Measurements from ENCODE around the gene KIR3DL3. TPM values are rescaled to one million over a fixed set of nuclear protein-coding genes. Genes with fewer than 3 reads are reported as not detected.
A peak's percentile ranks its signal among the peaks of the same experiment; 100 is the strongest.
"Not testable (repeated sequence)": the region's sequence is repeated elsewhere in the genome, so short reads cannot be mapped to it uniquely, and the experiment has no call there.

Gene KIR3DL3
- total RNA-seq, 5 donors from 2014 or later (not counting 1 experiment from before 2014, with no cell fraction given) = not detected

- Mint-ChIP-seq H3K27me3 (peaks cover 14 to 25% of the 10 kb centered on the region in 2 donors), H3K36me3 (no peaks in the 10 kb centered on the region), H3K9me3 (peaks cover 4 to 10% (median 5%) of the 10 kb centered on the region in 3 donors), H3K4me1 (no peaks in the 10 kb centered on the region), H3K4me3 (no peak overlapping the region), H3K27ac (no peak overlapping the region)
- no peak overlapping the region for H3K27ac ChIP-seq (ENCODE audit: low read length)
- no peak overlapping the region for H3K4me3 ChIP-seq (ENCODE audit: control insufficient read depth in 1 of 2, extremely low read depth in 1 of 2, low read length in 1 of 2)
- ATAC-seq (replicated peaks in 1 of 4) = no peak
- CTCF ChIA-PET = no interaction called here
- H3K4me1 ChIP-seq (ENCODE audit: control insufficient read depth in 1 of 2, extremely low read depth in 1 of 2, insufficient read depth in 2 of 2, low read length in 2 of 2) = no peaks in the 10 kb centered on the region
- peaks cover 0 to 7% of the 10 kb centered on the region in 2 experiments for H3K27me3 ChIP-seq (replicated peaks in 1 of 2; ENCODE audit: control insufficient read depth in 2 of 2, extremely low read depth in 1 of 2, insufficient read depth in 2 of 2, low read length in 1 of 2)
- WGBS (ENCODE audit: insufficient coverage) = 86% methylated on average over 1 of the region's 1 CpG
- POLR2A ChIA-PET = no interaction called here
- H3K36me3 ChIP-seq (ENCODE audit: control insufficient read depth in 2 of 2, extremely low read depth in 1 of 2, insufficient read depth in 1 of 2, low read length in 1 of 2) = no peaks in the 10 kb centered on the region
- DNase-seq = no peak
- no peaks in the 10 kb centered on the region for H3K9me3 ChIP-seq
Observed at GRCh38 chr19:54738715-54739114, 14.5 kb downstream of the KIR3DL3 start.

GRCh38 chr19:54739587-54740497, 15.6 kb downstream of the KIR3DL3 start:
- Mint-ChIP-seq H3K27ac (no peak overlapping the region), H3K27me3 (peaks cover 17 to 25% of the 10 kb centered on the region in 2 donors), H3K4me3 (no peak overlapping the region), H3K4me1 (no peaks in the 10 kb centered on the region), H3K36me3 (no peaks in the 10 kb centered on the region), H3K9me3 (peaks cover 0 to 8% (median 0%) of the 10 kb centered on the region in 3 donors)
- 76% methylated on average over 8 of the region's 13 CpGs for WGBS (ENCODE audit: insufficient coverage)
- Histone ChIP-seq H3K9me3 (no peaks in the 10 kb centered on the region), H3K27ac (ENCODE audit: low read length) (no peak overlapping the region), H3K27me3 (replicated peaks in 1 of 2; ENCODE audit: control insufficient read depth in 2 of 2, extremely low read depth in 1 of 2, insufficient read depth in 2 of 2, low read length in 1 of 2) (peaks cover 0 to 7% of the 10 kb centered on the region in 2 experiments), H3K4me3 (ENCODE audit: control insufficient read depth in 1 of 2, extremely low read depth in 1 of 2, low read length in 1 of 2) (no peak overlapping the region), H3K36me3 (ENCODE audit: control insufficient read depth in 2 of 2, extremely low read depth in 1 of 2, insufficient read depth in 1 of 2, low read length in 1 of 2) (no peaks in the 10 kb centered on the region), H3K4me1 (ENCODE audit: control insufficient read depth in 1 of 2, extremely low read depth in 1 of 2, insufficient read depth in 2 of 2, low read length in 2 of 2) (no peaks in the 10 kb centered on the region)
- ATAC-seq (replicated peaks in 1 of 4) (no peak), DNase-seq (no peak)
- ChIA-PET CTCF (no interaction called here), POLR2A (no interaction called here)

- POLR2A ChIA-PET; H3K9me3 Mint-ChIP-seq; H3K4me1 ChIP-seq (ENCODE audit: control insufficient read depth in 1 of 2, extremely low read depth in 1 of 2, insufficient read depth in 2 of 2, low read length in 2 of 2); DNase-seq; ATAC-seq (replicated peaks in 1 of 4); H3K4me3 Mint-ChIP-seq; H3K27ac Mint-ChIP-seq; H3K4me3 ChIP-seq (ENCODE audit: control insufficient read depth in 1 of 2, extremely low read depth in 1 of 2, low read length in 1 of 2); H3K4me1 Mint-ChIP-seq; H3K36me3 ChIP-seq (ENCODE audit: control insufficient read depth in 2 of 2, extremely low read depth in 1 of 2, insufficient read depth in 1 of 2, low read length in 1 of 2); H3K27ac ChIP-seq (ENCODE audit: low read length); CTCF ChIA-PET; H3K27me3 ChIP-seq (replicated peaks in 1 of 2; ENCODE audit: control insufficient read depth in 2 of 2, extremely low read depth in 1 of 2, insufficient read depth in 2 of 2, low read length in 1 of 2); H3K36me3 Mint-ChIP-seq; H3K9me3 ChIP-seq: not testable (repeated sequence)
- WGBS (ENCODE audit: insufficient coverage) = 65% methylated on average over 5 of the region's 5 CpGs
- peaks cover 14 to 18% of the 10 kb centered on the region in 2 donors for H3K27me3 Mint-ChIP-seq
Observed at GRCh38 chr19:54741950-54742349, 17.7 kb downstream of the KIR3DL3 start.

DNA sequence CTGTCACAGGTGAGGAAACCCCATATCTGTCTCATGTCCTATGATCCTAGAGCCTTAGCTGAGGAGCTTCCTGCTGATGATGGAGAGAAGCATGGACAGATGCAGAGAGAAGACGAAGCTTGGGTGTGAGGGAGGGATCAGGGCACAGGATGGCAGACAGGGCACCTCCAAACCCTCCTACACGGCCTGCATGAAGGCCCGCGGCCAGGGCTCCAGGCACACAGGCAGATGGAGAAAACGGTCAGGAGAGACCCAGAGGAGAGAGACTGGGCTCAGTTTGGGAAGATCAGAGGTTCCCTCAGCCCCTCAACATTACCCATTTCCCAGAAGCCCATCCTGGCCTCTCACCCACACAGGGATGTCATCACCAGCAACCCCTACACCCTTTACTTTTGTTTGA, 19.8 kb downstream of the KIR3DL3 start:
- Mint-ChIP-seq H3K9me3 (peaks cover 0 to 11% (median 3%) of the 10 kb centered on the region in 3 donors), H3K27me3 (peaks cover 11 to 13% of the 10 kb centered on the region in 2 donors)
- H3K9me3 ChIP-seq; H3K27me3 ChIP-seq (replicated peaks in 1 of 2; ENCODE audit: control insufficient read depth in 2 of 2, extremely low read depth in 1 of 2, insufficient read depth in 2 of 2, low read length in 1 of 2); H3K27ac ChIP-seq (ENCODE audit: low read length); POLR2A ChIA-PET; H3K4me3 Mint-ChIP-seq; H3K36me3 Mint-ChIP-seq; H3K27ac Mint-ChIP-seq; CTCF ChIA-PET; H3K4me3 ChIP-seq (ENCODE audit: control insufficient read depth in 1 of 2, extremely low read depth in 1 of 2, low read length in 1 of 2); ATAC-seq (replicated peaks in 1 of 4); H3K36me3 ChIP-seq (ENCODE audit: control insufficient read depth in 2 of 2, extremely low read depth in 1 of 2, insufficient read depth in 1 of 2, low read length in 1 of 2); H3K4me1 ChIP-seq (ENCODE audit: control insufficient read depth in 1 of 2, extremely low read depth in 1 of 2, insufficient read depth in 2 of 2, low read length in 2 of 2); DNase-seq; H3K4me1 Mint-ChIP-seq: not testable (repeated sequence)
- WGBS (ENCODE audit: insufficient coverage) = no CpG with 5 or more reads among the region's 5 CpGs

- H3K27me3 Mint-ChIP-seq; H3K4me3 ChIP-seq (ENCODE audit: control insufficient read depth in 1 of 2, extremely low read depth in 1 of 2, low read length in 1 of 2); H3K36me3 ChIP-seq (ENCODE audit: control insufficient read depth in 2 of 2, extremely low read depth in 1 of 2, insufficient read depth in 1 of 2, low read length in 1 of 2); H3K4me3 Mint-ChIP-seq; H3K27me3 ChIP-seq (replicated peaks in 1 of 2; ENCODE audit: control insufficient read depth in 2 of 2, extremely low read depth in 1 of 2, insufficient read depth in 2 of 2, low read length in 1 of 2); H3K4me1 ChIP-seq (ENCODE audit: control insufficient read depth in 1 of 2, extremely low read depth in 1 of 2, insufficient read depth in 2 of 2, low read length in 2 of 2); H3K36me3 Mint-ChIP-seq; ATAC-seq (replicated peaks in 1 of 4); CTCF ChIA-PET; H3K9me3 ChIP-seq; H3K27ac Mint-ChIP-seq; H3K27ac ChIP-seq (ENCODE audit: low read length); H3K4me1 Mint-ChIP-seq; POLR2A ChIA-PET: not testable (repeated sequence)
- 60% methylated on average over 5 of the region's 9 CpGs for WGBS (ENCODE audit: insufficient coverage)
- peaks cover 0 to 11% (median 3%) of the 10 kb centered on the region in 3 donors for H3K9me3 Mint-ChIP-seq
- DNase-seq = peak in 2 of 35 experiments; percentile 16 to 19
Observed at GRCh38 chr19:54747614-54748322, 23.5 kb downstream of the KIR3DL3 start.

- H3K4me1 ChIP-seq (ENCODE audit: control insufficient read depth in 1 of 2, extremely low read depth in 1 of 2, insufficient read depth in 2 of 2, low read length in 2 of 2); H3K4me3 Mint-ChIP-seq; H3K9me3 ChIP-seq; POLR2A ChIA-PET; H3K9me3 Mint-ChIP-seq; H3K27ac ChIP-seq (ENCODE audit: low read length); H3K4me1 Mint-ChIP-seq; CTCF ChIA-PET; H3K36me3 Mint-ChIP-seq; H3K36me3 ChIP-seq (ENCODE audit: control insufficient read depth in 2 of 2, extremely low read depth in 1 of 2, insufficient read depth in 1 of 2, low read length in 1 of 2); H3K27ac Mint-ChIP-seq; DNase-seq; H3K4me3 ChIP-seq (ENCODE audit: control insufficient read depth in 1 of 2, extremely low read depth in 1 of 2, low read length in 1 of 2); H3K27me3 ChIP-seq (replicated peaks in 1 of 2; ENCODE audit: control insufficient read depth in 2 of 2, extremely low read depth in 1 of 2, insufficient read depth in 2 of 2, low read length in 1 of 2); H3K27me3 Mint-ChIP-seq; ATAC-seq (replicated peaks in 1 of 4): not testable (repeated sequence)
- WGBS (ENCODE audit: insufficient coverage) = 88% methylated on average over 1 of the region's 6 CpGs
Observed at GRCh38 chr19:54750276-54750675, 26.0 kb downstream of the KIR3DL3 start.
